Hepatocyte (in vitro differentiated cells): ENCODE results near the gene PVR. TPM values are rescaled to one million over a fixed set of nuclear protein-coding genes. Genes with fewer than 3 reads are reported as not detected.
"Not testable (repeated sequence)": the region's sequence is repeated elsewhere in the genome, so short reads cannot be mapped to it uniquely, and the experiment has no call there.

Experiments
- DNase-seq: peaks from one replicate; pipeline ENCODE4 v3.0.0-alpha.2; 2016; ENCODE audit warnings: low spot score
- H2AFZ ChIP-seq: fragments of 200-600 bp; sonication (generic); 2 replicates; pipeline ENCODE4 v1.6.0; 2016; ENCODE audit warnings: antibody characterized with exemption, mild to moderate bottlenecking
- H3K27ac ChIP-seq: fragments of 200-600 bp; sonication (generic); 2 replicates; pipeline ENCODE4 v1.5.1; 2016; ENCODE audit warnings: mild to moderate bottlenecking
- H3K27me3 ChIP-seq: fragments of 200-600 bp; sonication (generic); 2 replicates; pipeline ENCODE4 v1.6.1; 2016
- H3K36me3 ChIP-seq: fragments of 200-600 bp; sonication (generic); replicated peaks from 2 replicates; pipeline ENCODE4 v1.5.1; 2016; ENCODE audit warnings: low read depth; ENCODE audit not compliant: insufficient read depth
- H3K4me1 ChIP-seq: fragments of 200-600 bp; sonication (generic); 2 replicates; pipeline ENCODE4 v1.5.1; 2016; ENCODE audit warnings: mild to moderate bottlenecking, moderate library complexity; ENCODE audit not compliant: insufficient read depth
- H3K4me2 ChIP-seq: fragments of 200-600 bp; sonication (generic); 2 replicates; pipeline ENCODE4 v1.6.0; 2016
- H3K4me3 ChIP-seq: fragments of 200-600 bp; sonication (generic); 2 replicates; pipeline ENCODE4 v1.5.1; 2016; ENCODE audit warnings: mild to moderate bottlenecking
- H3K79me2 ChIP-seq: fragments of 200-600 bp; sonication (generic); 2 replicates; pipeline ENCODE4 v1.6.0; 2017; ENCODE audit warnings: mild to moderate bottlenecking
- H3K9me2 ChIP-seq: fragments of 200-600 bp; sonication (generic); replicated peaks from 2 replicates; pipeline ENCODE4 v1.6.0; 2017; ENCODE audit warnings: mild to moderate bottlenecking; ENCODE audit not compliant: insufficient read depth
- H3K9me3 ChIP-seq: fragments of 200-600 bp; sonication (generic); 2 replicates; pipeline ENCODE4 v1.5.1; 2016; ENCODE audit warnings: low read depth, mild to moderate bottlenecking
- H4K20me1 ChIP-seq: fragments of 200-600 bp; sonication (generic); 2 replicates; pipeline ENCODE4 v1.6.0; 2016; ENCODE audit warnings: mild to moderate bottlenecking; ENCODE audit not compliant: insufficient read depth, poor library complexity, severe bottlenecking
- CTCF ChIP-seq: fragments of 200-600 bp; sonication (generic); IDR thresholded peaks from 2 replicates; pipeline ENCODE4 v1.5.1; 2016; ENCODE audit warnings: antibody characterized with exemption, mild to moderate bottlenecking; ENCODE audit not compliant: poor library complexity
- EZH2 ChIP-seq: fragments of 200-600 bp; sonication (generic); IDR thresholded peaks from 2 replicates; pipeline ENCODE4 v1.6.1; 2016; ENCODE audit warnings: antibody characterized with exemption, mild to moderate bottlenecking, borderline replicate concordance
- EZH2phosphoT487 ChIP-seq: fragments of 200-600 bp; sonication (generic); IDR thresholded peaks from one replicate; pipeline ENCODE4 v1.6.1; 2018; ENCODE audit warnings: antibody characterized with exemption, mild to moderate bottlenecking, low read depth, moderate library complexity; ENCODE audit not compliant: unreplicated experiment, severe bottlenecking
- WGBS: methylation state at CpG from one replicate; pipeline ENCODE4 v1.1.6; 2016; ENCODE audit warnings: low lambda C conversion rate; ENCODE audit errors: missing lambda C conversion rate; 5-methylcytosine and 5-hydroxymethylcytosine counted together
- polyA plus RNA-seq: library from polyadenylated mRNA; unstranded; fragments of >200 nt; fragmentation: Nextera tagmentation; extraction: Ambion mirVana; gene quantifications from 2 replicates; pipeline ENCODE4 v1.2.1, GENCODE V29; 2016
- total RNA-seq: library from RNA; depleted of rRNA; stranded (reverse); fragments of >200 nt; gene quantifications from 2 replicates; pipeline ENCODE4 v1.2.3, GENCODE V29; 2014

The PVR gene
- total and polyA plus RNA-seq, 2 experiments from 2014 or later = 85.6 to 123 TPM

- Histone ChIP-seq H3K36me3 (no peaks in the 10 kb centered on the region), H3K9me3 (no peaks in the 10 kb centered on the region), H3K4me2 (no peak overlapping the region), H2AFZ (no peak overlapping the region), H3K27ac (no peak overlapping the region), H3K27me3 (no peaks in the 10 kb centered on the region), H3K79me2 (no peaks in the 10 kb centered on the region), H3K9me2 (no peaks in the 10 kb centered on the region), H3K4me1 (no peaks in the 10 kb centered on the region), H3K4me3 (no peak overlapping the region), H4K20me1 (no peaks in the 10 kb centered on the region)
- DNase-seq = no peak
- WGBS = 96% methylated on average over 20 of the region's 20 CpGs
- TF ChIP-seq EZH2 (no peak), CTCF (no peak), EZH2phosphoT487 (no peak)
Measured at GRCh38 chr19:44707794-44708193, 64.1 kb downstream of the PVR start.

- Histone ChIP-seq H3K4me2 (no peak overlapping the region), H3K4me3 (no peak overlapping the region), H2AFZ (no peak overlapping the region), H3K9me3 (no peaks in the 10 kb centered on the region), H3K4me1 (no peaks in the 10 kb centered on the region), H3K27ac (no peak overlapping the region), H3K9me2 (no peaks in the 10 kb centered on the region), H4K20me1 (no peaks in the 10 kb centered on the region), H3K27me3 (no peaks in the 10 kb centered on the region), H3K36me3 (no peaks in the 10 kb centered on the region), H3K79me2 (no peaks in the 10 kb centered on the region)
- TF ChIP-seq CTCF = no peak
- no peak for TF ChIP-seq EZH2
- TF ChIP-seq EZH2phosphoT487 = no peak
- DNase-seq = no peak
- WGBS = 88% methylated on average over 5 of the region's 5 CpGs
Measured at GRCh38 chr19:44708940-44709339, 65.2 kb downstream of the PVR start.

GRCh38 chr19:44709434-44710266 lies 65.9 kb downstream of the PVR start:
- not testable (repeated sequence) for H3K36me3 ChIP-seq, H3K79me2 ChIP-seq, H3K27ac ChIP-seq, DNase-seq, H3K27me3 ChIP-seq, H2AFZ ChIP-seq, H3K4me2 ChIP-seq, H3K4me3 ChIP-seq, H3K4me1 ChIP-seq, H3K9me3 ChIP-seq, H4K20me1 ChIP-seq, H3K9me2 ChIP-seq
- WGBS = 79% methylated on average over 2 of the region's 4 CpGs

GRCh38 chr19:44710483-44710882 lies 66.8 kb downstream of the PVR start:
- Histone ChIP-seq H3K4me1 (no peaks in the 10 kb centered on the region), H3K27me3 (no peaks in the 10 kb centered on the region), H3K9me3 (no peaks in the 10 kb centered on the region), H3K79me2 (no peaks in the 10 kb centered on the region), H4K20me1 (no peaks in the 10 kb centered on the region), H2AFZ (no peak overlapping the region), H3K9me2 (no peaks in the 10 kb centered on the region), H3K36me3 (no peaks in the 10 kb centered on the region), H3K4me3 (no peak overlapping the region), H3K27ac (no peak overlapping the region), H3K4me2 (no peak overlapping the region)
- TF ChIP-seq EZH2phosphoT487 = no peak
- TF ChIP-seq EZH2 = no peak
- TF ChIP-seq CTCF = no peak
- 91% methylated on average over 11 of the region's 14 CpGs for WGBS
- DNase-seq = no peak
